Duodenal mucosa (tissue), 2 donors: Measurements from ENCODE around the gene FAM110D.

Source experiments
- H3K27ac ChIP-seq: one replicate; pipeline ENCODE4 v1.7.0; 2013; ENCODE audit warnings: low read depth, low read length
- H3K27me3 ChIP-seq, 2 donors: one replicate each; pipeline ENCODE4 v1.7.0; 2013; ENCODE audit warnings: low read length in 2 of 2, control low read depth in 1 of 2; ENCODE audit not compliant: insufficient read depth in 2 of 2, control insufficient read depth in 1 of 2
- H3K36me3 ChIP-seq, 2 donors: one replicate each; pipeline ENCODE4 v1.7.0; 2013; ENCODE audit warnings: low read length in 2 of 2, control low read depth in 1 of 2; ENCODE audit not compliant: insufficient read depth in 2 of 2, control insufficient read depth in 1 of 2
- H3K4me1 ChIP-seq, 2 donors: one replicate each; pipeline ENCODE4 v1.7.0; 2013; ENCODE audit warnings: low read length in 2 of 2, control low read depth in 1 of 2; ENCODE audit not compliant: insufficient read depth in 2 of 2, control insufficient read depth in 1 of 2
- H3K4me3 ChIP-seq, 2 donors: one replicate each; pipeline ENCODE4 v1.7.0; 2013; ENCODE audit warnings: low read length in 2 of 2, low read depth in 1 of 2
- H3K9ac ChIP-seq, 2 donors: one replicate each; pipeline ENCODE4 v1.7.0; 2013; ENCODE audit warnings: low read length in 2 of 2, low read depth in 1 of 2
- H3K9me3 ChIP-seq, 2 donors: one replicate each; pipeline ENCODE4 v1.7.0; 2013; ENCODE audit warnings: low read length in 2 of 2, control low read depth in 1 of 2; ENCODE audit not compliant: control insufficient read depth in 1 of 2

FAM110D gene

DNA sequence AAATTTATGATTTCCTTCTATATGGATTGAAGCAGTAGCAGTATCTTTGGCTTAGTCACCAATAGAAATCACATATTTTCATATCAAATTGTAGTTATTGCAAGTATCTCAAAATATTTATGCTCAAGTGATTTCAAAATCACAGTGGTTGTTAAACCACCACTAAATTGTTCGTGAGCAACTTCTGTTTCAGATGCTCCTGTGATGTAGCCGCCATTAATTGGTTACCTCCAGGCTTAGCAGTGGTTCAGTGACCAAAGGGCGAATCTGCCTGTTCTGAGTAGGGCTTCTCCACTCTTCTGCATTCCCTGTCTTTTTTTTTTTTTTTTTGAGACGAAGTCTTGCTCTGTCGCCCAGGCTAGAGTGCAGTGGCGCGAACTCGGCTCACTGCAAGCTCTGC is 16.5 kb downstream of the FAM110D start:
- H3K36me3 ChIP-seq = peaks cover 0 to 3% of the 10 kb centered on the region in 2 donors
- no peak overlapping the region for H3K4me3 ChIP-seq
- H3K27ac ChIP-seq = no peak overlapping the region
- H3K27me3 ChIP-seq = no peaks in the 10 kb centered on the region
- no peak overlapping the region for H3K9ac ChIP-seq
- no peaks in the 10 kb centered on the region for H3K9me3 ChIP-seq
- peaks cover 8 to 18% of the 10 kb centered on the region in 2 donors for H3K4me1 ChIP-seq

DNA sequence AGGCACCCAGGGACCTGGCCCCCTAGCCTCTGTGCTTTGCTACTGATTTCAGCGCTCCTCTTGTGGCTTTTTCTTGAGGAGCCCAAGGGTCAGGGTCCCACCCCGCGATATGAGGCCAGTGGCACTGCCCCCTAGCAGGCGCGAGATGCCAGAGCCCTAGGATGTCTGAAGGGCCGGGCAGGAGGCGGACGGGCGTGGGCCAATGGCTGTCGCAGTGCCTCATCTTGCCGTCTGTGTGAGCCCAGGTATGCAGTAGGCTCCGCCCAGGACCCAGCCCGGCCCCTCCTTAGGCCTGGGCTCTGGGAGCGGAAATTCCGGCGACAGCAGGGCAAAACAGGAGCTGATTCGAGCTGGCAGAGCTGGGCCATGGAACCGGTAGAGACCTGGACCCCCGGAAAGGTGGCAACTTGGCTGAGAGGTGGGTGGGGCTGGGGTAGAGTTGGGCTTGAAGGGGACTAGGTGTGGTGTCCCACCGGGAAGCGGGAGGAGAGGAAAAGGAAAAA is 18.4 kb downstream of the FAM110D start, which contains the start of gene CNKSR1:
Gene CNKSR1 (plus strand): TSS at position 310 of the 503 bp plus-strand sequence. CDS start 57 bp downstream, at position 367.
- Histone ChIP-seq H3K27ac (peak within 1 kb of the TSS; percentile 62), H3K36me3 (peaks cover 0 to 12% of the 10 kb centered on the region in 2 donors), H3K4me3 (peak within 1 kb of the TSS; percentile 62 to 66)

DNA sequence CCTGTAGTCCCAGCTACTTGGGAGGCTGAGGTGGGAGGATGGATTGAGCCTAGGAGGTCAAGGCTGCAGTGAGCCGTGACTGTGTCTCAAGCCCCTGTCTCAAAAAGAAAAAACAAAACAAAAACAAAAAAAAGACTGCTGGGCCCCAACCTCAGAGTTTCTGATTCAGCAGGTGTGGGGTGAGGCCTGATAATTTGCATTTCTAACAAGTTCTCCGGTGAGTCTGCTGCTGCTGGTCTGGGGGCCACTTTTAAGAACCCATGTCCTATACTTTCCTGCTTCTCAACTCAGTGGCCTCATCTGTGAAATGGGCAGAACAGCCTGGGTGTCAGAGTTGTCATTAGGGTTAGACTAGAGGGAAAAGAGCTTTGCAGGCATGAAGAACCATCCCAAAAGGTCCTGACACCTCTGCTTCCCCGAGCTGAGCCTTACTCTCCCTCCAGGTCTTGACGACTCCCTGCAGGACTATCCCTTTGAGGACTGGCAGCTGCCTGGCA is 21.2 kb downstream of the FAM110D start:
- H3K9ac ChIP-seq = no peak overlapping the region
- no peak overlapping the region for H3K4me3 ChIP-seq
- H3K36me3 ChIP-seq = peaks cover 0 to 31% of the 10 kb centered on the region in 2 donors
- peaks cover 3 to 10% of the 10 kb centered on the region in 2 donors for H3K4me1 ChIP-seq
- no peaks in the 10 kb centered on the region for H3K9me3 ChIP-seq
- H3K27ac ChIP-seq = no peak overlapping the region
- H3K27me3 ChIP-seq = no peaks in the 10 kb centered on the region

More for the DNA sequence above, 18.4 kb downstream of the FAM110D start, which contains the start of gene CNKSR1:
- Histone ChIP-seq H3K9me3 (no peaks in the 10 kb centered on the region), H3K9ac (peak within 1 kb of the TSS; percentile 60 to 65), H3K27me3 (no peaks in the 10 kb centered on the region), H3K4me1 (peaks cover 3 to 10% of the 10 kb centered on the region in 2 donors)

DNA sequence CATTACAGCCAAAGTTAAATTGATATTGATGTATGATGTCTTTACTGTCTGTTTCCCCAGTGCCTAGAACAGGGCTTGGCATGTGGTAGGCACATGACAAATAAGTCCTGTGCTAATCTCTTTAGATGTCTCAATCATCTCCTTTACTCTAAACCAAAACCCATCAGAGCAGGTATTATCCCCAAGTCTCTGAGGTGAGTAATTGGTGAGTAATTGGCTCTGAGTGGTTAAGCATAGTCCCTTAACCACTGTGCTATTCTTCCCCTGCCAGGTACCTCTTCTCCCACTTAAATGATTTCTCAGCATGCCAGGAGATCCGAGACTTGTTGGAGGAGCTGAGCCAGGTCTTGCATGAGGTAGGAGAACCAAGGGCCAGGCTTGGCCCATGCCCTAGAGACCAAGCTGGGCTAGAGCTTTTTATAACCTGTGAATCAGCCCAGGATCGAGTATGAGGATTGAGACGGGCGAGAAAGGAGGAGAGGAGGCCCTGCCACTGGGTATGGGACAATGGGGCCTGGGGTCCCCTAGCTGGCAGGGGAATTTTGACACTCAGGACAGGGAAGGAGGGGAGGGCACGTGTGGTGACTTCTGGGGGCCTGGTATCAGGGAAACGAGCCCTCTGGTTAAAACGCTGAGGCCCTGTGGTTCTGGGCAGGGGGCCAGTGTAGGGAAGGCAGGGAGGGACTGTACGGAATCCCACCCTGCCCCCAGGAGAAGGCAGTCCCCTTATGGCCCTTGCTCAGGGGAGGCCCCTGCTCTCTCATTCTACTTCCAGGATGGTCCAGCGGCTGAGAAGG is 22.9 kb downstream of the FAM110D start:
- H3K27ac ChIP-seq = no peak overlapping the region
- peaks cover 0 to 32% of the 10 kb centered on the region in 2 donors for H3K36me3 ChIP-seq
- H3K27me3 ChIP-seq = no peaks in the 10 kb centered on the region
- H3K4me1 ChIP-seq = peaks cover 3 to 10% of the 10 kb centered on the region in 2 donors
- no peak overlapping the region for H3K4me3 ChIP-seq
- no peaks in the 10 kb centered on the region for H3K9me3 ChIP-seq
- no peak overlapping the region for H3K9ac ChIP-seq

DNA sequence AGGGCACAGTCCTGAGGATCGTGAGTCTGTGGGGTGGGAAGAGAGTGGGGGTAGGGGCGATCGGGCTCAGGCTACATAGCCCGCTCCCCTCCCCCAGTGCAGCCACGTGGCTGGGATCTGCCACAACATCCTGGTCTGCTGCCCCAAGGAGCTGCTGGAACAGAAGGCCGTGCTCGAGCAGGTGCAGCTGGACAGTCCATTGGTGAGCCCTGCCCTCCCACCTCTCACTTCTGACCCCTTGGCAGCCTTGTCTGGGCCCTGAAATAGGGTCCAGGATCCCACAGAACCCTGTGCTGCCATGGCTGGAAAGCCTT is 23.5 kb downstream of the FAM110D start:
- Histone ChIP-seq H3K4me3 (no peak overlapping the region), H3K27ac (no peak overlapping the region), H3K36me3 (peaks cover 0 to 37% of the 10 kb centered on the region in 2 donors)

DNA sequence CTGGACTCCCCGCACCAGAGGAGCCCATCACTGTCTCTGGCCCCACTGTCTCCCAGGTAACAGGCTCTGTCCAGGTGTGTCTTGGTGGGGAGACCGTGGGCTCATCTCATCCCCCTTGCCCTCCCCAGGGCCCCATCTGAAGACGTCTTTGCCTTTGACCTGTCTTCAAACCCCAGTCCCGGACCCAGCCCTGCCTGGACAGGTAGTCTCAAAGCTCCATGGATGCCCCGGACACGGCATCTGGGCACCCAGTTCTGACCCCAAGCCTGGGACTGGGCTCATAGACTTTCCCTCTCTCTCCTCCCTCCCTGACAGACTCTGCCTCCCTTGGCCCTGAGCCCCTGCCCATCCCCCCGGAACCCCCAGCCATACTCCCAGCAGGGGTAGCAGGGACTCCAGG is 25.2 kb downstream of the FAM110D start:
- H3K4me1 ChIP-seq = no peaks in the 10 kb centered on the region
- no peaks in the 10 kb centered on the region for H3K27me3 ChIP-seq
- peaks cover 0 to 51% of the 10 kb centered on the region in 2 donors for H3K36me3 ChIP-seq
- H3K9me3 ChIP-seq = no peaks in the 10 kb centered on the region
- H3K9ac ChIP-seq = no peak overlapping the region
- no peak overlapping the region for H3K4me3 ChIP-seq
- H3K27ac ChIP-seq = no peak overlapping the region

More for the DNA sequence above, 23.5 kb downstream of the FAM110D start:
- no peaks in the 10 kb centered on the region for H3K27me3 ChIP-seq
- no peaks in the 10 kb centered on the region for H3K9me3 ChIP-seq
- H3K4me1 ChIP-seq = peaks cover 0 to 6% of the 10 kb centered on the region in 2 donors
- no peak overlapping the region for H3K9ac ChIP-seq

DNA sequence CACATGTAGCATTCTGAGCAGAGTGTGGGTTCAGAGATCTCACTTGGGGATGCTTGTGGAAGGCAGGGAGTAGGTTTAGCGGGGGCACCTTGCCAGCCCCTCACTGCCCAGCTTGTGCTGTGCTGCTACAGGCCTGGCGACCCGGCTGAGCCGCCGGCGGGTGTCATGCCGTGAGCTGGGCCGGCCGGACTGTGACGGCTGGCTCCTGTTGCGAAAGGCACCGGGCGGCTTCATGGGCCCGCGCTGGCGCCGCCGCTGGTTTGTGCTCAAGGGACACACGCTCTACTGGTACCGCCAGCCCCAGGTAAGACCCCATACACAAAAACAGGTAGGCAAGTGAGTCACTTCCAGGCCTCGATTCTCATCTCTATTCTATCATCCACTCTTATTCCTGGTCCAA is 26.0 kb downstream of the FAM110D start:
- no peak overlapping the region for H3K27ac ChIP-seq

DNA sequence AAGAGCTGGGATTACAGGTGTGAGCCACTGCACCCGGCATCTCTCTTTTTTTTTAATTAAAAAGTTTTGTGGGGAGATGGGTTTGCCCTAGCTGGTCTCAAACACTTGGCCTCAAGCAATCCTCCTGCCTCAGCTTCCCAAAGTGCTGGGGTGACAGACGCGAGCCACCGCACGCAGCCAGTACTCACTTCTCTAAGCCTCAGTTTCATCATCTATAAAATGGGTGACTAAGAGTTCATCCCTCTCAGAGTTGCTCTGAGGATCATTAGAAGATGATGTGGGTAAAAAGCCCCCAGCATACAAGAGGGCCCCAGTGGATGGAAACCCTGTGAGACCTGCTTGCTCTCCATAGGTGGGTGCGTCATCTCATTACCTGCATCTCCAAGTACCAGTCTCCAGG is 29.0 kb downstream of the FAM110D start:
- no peaks in the 10 kb centered on the region for H3K9me3 ChIP-seq
- H3K36me3 ChIP-seq = peaks cover 0 to 34% of the 10 kb centered on the region in 2 donors
- H3K4me1 ChIP-seq = no peaks in the 10 kb centered on the region

More for the DNA sequence above, 26.0 kb downstream of the FAM110D start:
- Histone ChIP-seq H3K36me3 (peaks cover 0 to 52% of the 10 kb centered on the region in 2 donors), H3K9ac (no peak overlapping the region), H3K4me1 (no peaks in the 10 kb centered on the region), H3K27me3 (no peaks in the 10 kb centered on the region), H3K4me3 (no peak overlapping the region), H3K9me3 (no peaks in the 10 kb centered on the region)

DNA sequence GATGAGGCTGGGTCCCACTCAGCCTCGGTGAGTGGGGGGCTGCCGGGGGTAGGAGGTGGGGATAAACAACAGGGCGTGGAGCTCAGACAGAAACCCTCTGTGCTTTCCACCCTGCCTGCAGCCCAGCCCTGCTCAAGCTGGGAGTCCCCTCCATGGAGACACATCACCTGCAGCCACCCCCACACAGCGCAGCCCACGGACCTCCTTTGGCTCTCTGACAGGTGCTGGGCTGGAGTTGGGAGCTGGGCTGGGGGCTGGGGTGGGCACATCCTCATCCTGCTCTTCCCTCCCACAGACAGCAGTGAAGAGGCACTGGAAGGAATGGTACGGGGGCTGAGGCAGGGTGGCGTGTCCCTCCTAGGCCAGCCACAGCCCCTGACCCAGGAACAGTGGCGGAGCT is 29.6 kb downstream of the FAM110D start:
- no peaks in the 10 kb centered on the region for H3K27me3 ChIP-seq
- no peaks in the 10 kb centered on the region for H3K9me3 ChIP-seq
- H3K9ac ChIP-seq = no peak overlapping the region
- H3K4me3 ChIP-seq = no peak overlapping the region
- peaks cover 0 to 29% of the 10 kb centered on the region in 2 donors for H3K36me3 ChIP-seq
- no peak overlapping the region for H3K27ac ChIP-seq
- H3K4me1 ChIP-seq = no peaks in the 10 kb centered on the region

More for the DNA sequence above, 29.0 kb downstream of the FAM110D start:
- H3K9ac ChIP-seq = no peak overlapping the region
- H3K27me3 ChIP-seq = no peaks in the 10 kb centered on the region
- no peak overlapping the region for H3K4me3 ChIP-seq
- no peak overlapping the region for H3K27ac ChIP-seq

DNA sequence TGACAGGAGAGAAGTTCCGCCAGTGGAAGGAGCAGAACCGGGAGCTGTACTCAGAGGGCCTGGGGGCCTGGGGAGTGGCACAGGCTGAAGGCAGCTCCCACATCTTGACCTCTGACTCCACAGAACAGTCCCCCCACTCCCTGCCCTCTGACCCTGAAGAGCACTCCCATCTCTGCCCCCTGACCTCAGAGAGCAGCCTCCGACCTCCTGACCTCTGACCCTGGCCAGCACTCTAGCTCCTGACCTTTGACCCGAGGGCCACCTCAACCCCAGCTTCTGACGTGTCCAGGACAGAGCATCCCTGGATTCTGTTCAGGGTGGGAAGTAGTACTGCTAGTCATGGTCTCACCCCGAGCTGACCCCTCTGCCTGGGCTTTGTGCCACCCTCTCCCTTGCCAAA is 30.5 kb downstream of the FAM110D start:
- H3K9ac ChIP-seq = no peak overlapping the region
- H3K27me3 ChIP-seq = no peaks in the 10 kb centered on the region
- H3K9me3 ChIP-seq = no peaks in the 10 kb centered on the region
- H3K27ac ChIP-seq = no peak overlapping the region
- H3K4me3 ChIP-seq = no peak overlapping the region
- H3K4me1 ChIP-seq = no peaks in the 10 kb centered on the region
- peaks cover 0 to 28% of the 10 kb centered on the region in 2 donors for H3K36me3 ChIP-seq
